ENCODE results near the gene TEF.
"Not testable (repeated sequence)": the region's sequence is repeated elsewhere in the genome, so short reads cannot be mapped to it uniquely, and the experiment has no call there.

Gene TEF

DNA sequence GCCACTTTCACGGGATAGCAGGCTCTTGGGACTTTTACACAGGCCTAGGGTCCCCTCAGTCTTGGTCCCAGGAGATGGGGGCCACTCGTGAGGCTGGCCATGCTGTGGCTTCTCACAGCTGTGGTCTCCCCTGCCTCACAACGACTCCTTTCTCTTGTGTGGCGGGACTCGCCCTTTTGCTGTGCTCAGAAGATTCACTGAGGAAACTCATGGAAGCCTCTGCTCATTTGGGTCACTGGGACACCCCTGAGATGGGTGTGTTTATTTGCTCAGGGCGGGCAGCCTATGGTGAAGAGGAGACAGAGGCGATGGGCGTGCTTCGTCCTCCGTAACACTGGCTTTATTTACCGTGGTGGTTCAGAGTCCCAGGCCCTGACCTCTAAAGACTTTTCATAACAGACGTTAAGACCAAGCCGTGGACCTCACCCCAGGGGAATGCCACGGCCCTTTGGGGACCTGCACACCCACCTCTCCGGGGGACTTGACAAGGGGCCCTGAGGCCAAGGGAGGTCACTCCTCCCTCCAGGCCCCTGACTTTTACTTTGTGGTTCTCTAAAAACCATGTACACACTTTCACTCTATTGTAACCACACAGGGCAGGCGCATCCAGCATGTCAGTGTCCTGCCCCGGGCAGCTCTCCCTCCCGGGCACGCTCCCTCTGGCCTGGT lies 15.5 kb downstream of the TEF start:
- no peak overlapping the region for H3K4me3 ChIP-seq (ENCODE audit: insufficient read depth, low read length, poor library complexity, severe bottlenecking)
- H3K27me3 ChIP-seq (ENCODE audit: low read length) = no peaks in the 10 kb centered on the region
- H3K9ac ChIP-seq (ENCODE audit: low read length) = no peak overlapping the region
- TF ChIP-seq EZH2phosphoT487 (conservative IDR thresholded peaks at IDR 0.05; ENCODE audit: low read length) = no peak
- TF ChIP-seq, protein P1, sequence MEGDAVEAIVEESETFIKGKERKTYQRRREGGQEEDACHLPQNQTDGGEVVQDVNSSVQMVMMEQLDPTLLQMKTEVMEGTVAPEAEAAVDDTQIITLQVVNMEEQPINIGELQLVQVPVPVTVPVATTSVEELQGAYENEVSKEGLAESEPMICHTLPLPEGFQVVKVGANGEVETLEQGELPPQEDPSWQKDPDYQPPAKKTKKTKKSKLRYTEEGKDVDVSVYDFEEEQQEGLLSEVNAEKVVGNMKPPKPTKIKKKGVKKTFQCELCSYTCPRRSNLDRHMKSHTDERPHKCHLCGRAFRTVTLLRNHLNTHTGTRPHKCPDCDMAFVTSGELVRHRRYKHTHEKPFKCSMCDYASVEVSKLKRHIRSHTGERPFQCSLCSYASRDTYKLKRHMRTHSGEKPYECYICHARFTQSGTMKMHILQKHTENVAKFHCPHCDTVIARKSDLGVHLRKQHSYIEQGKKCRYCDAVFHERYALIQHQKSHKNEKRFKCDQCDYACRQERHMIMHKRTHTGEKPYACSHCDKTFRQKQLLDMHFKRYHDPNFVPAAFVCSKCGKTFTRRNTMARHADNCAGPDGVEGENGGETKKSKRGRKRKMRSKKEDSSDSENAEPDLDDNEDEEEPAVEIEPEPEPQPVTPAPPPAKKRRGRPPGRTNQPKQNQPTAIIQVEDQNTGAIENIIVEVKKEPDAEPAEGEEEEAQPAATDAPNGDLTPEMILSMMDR (IDR thresholded peaks at IDR 0.05; ENCODE audit: insufficient read depth, low read length, poor library complexity, severe bottlenecking) = no peak
- no peak overlapping the region for H3K27ac ChIP-seq (ENCODE audit: low read depth, low read length)
- H4K20me1 ChIP-seq (ENCODE audit: low read depth, low read length) = no peaks in the 10 kb centered on the region
- no peaks in the 10 kb centered on the region for H3F3A ChIP-seq (ENCODE audit: insufficient read depth)
- no peaks in the 10 kb centered on the region for H3K9me2 ChIP-seq (replicated peaks; ENCODE audit: insufficient read depth, low read length)
- H3K79me2 ChIP-seq (ENCODE audit: insufficient read depth, low read length) = no peaks in the 10 kb centered on the region
- H2AFZ ChIP-seq (ENCODE audit: low read depth, low read length, severe bottlenecking) = no peak overlapping the region
- no peak overlapping the region for H3K4me2 ChIP-seq (ENCODE audit: low read depth, low read length, poor library complexity, severe bottlenecking)
- H3K9me3 ChIP-seq (ENCODE audit: insufficient read depth, low read length) = no peaks in the 10 kb centered on the region
- no peaks in the 10 kb centered on the region for H3K36me3 ChIP-seq (ENCODE audit: low read length)

DNA sequence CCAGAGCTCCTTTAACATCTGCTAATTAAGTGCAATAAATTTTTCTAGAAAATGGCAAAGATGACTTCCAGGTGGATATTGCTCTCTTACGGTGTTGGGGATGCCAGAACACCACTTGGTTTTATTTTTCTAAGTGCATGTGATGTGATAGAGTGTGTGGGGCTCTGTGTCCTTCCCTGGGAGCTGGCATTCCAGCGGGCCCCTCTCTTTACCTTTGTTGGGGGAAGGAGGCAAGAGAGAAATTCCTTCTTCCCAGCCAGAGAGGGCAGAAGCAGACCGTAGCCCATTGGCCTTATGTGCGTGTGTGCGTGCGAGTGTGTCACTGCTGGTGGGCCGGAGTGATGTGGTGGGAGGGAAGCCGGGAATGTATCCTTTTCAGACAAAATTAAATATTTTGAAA lies 17.2 kb downstream of the TEF start:
- H3K36me3 ChIP-seq (ENCODE audit: low read length) = no peaks in the 10 kb centered on the region
- TF ChIP-seq, protein P1 (IDR thresholded peaks at IDR 0.05; ENCODE audit: insufficient read depth, low read length, poor library complexity, severe bottlenecking) = no peak
- no peak for TF ChIP-seq EZH2phosphoT487 (conservative IDR thresholded peaks at IDR 0.05; ENCODE audit: low read length)
- no peaks in the 10 kb centered on the region for H3K9me2 ChIP-seq (replicated peaks; ENCODE audit: insufficient read depth, low read length)
- H3K27ac ChIP-seq (ENCODE audit: low read depth, low read length) = no peak overlapping the region
- no peak overlapping the region for H3K9ac ChIP-seq (ENCODE audit: low read length)
- no peak overlapping the region for H3K4me3 ChIP-seq (ENCODE audit: insufficient read depth, low read length, poor library complexity, severe bottlenecking)
- no peaks in the 10 kb centered on the region for H3K27me3 ChIP-seq (ENCODE audit: low read length)
- H2AFZ ChIP-seq (ENCODE audit: low read depth, low read length, severe bottlenecking) = no peak overlapping the region
- H3F3A ChIP-seq (ENCODE audit: insufficient read depth) = no peaks in the 10 kb centered on the region
- H3K79me2 ChIP-seq (ENCODE audit: insufficient read depth, low read length) = no peaks in the 10 kb centered on the region
- H4K20me1 ChIP-seq (ENCODE audit: low read depth, low read length) = no peaks in the 10 kb centered on the region
- no peaks in the 10 kb centered on the region for H3K9me3 ChIP-seq (ENCODE audit: insufficient read depth, low read length)
- H3K4me2 ChIP-seq (ENCODE audit: low read depth, low read length, poor library complexity, severe bottlenecking) = no peak overlapping the region

DNA sequence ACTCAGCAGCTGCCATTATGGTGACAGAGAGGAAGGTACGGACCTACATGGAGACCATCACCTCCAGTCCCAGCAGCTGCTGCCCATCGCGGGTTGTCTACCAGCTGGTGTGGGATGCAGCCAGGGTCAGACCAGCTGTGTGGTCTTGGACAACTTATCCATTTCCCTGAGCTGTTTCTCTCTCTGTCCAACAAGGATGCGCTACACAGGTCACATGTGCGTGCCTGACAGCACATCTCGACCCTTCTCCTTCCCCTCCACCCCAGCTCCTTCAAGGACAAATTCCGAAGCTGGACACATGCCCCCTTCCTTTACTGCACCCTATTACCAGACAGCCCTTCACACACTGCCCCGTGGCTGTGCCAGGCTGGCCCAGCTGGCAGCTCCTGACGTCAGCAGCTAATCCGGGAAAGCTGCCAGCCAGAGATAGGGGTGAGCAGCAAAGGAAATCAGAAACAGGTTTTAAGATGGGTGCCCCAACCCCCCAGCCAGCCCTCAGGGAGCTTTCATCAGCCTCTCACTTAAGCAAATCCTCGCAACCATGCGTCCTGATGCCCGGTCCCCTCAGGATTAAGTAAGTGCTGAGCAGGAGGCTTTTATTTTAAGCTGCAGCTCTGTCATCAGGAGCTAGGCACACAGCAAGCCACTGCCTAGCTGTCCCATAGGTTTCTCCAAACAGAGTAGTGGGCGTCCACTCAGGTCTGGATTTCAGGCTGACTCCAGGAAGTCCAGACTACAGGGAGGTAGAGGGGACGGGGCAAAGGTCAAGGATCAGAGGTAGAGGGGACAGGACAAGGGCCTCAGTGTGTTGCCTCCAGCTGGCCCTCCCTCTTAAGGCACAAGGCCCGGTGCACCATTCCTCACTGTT lies 20.3 kb downstream of the TEF start:
- Histone ChIP-seq H3K36me3 (ENCODE audit: low read length) (no peaks in the 10 kb centered on the region), H3K27me3 (ENCODE audit: low read length) (no peaks in the 10 kb centered on the region), H3K79me2 (ENCODE audit: insufficient read depth, low read length) (no peaks in the 10 kb centered on the region), H3K4me2 (ENCODE audit: low read depth, low read length, poor library complexity, severe bottlenecking) (no peak overlapping the region), H3K9ac (ENCODE audit: low read length) (no peak overlapping the region), H4K20me1 (ENCODE audit: low read depth, low read length) (no peaks in the 10 kb centered on the region), H2AFZ (ENCODE audit: low read depth, low read length, severe bottlenecking) (no peak overlapping the region), H3K9me2 (replicated peaks; ENCODE audit: insufficient read depth, low read length) (no peaks in the 10 kb centered on the region), H3K27ac (ENCODE audit: low read depth, low read length) (no peak overlapping the region), H3F3A (ENCODE audit: insufficient read depth) (no peaks in the 10 kb centered on the region), H3K9me3 (ENCODE audit: insufficient read depth, low read length) (no peaks in the 10 kb centered on the region), H3K4me3 (ENCODE audit: insufficient read depth, low read length, poor library complexity, severe bottlenecking) (no peak overlapping the region)
- TF ChIP-seq, protein P1 (IDR thresholded peaks at IDR 0.05; ENCODE audit: insufficient read depth, low read length, poor library complexity, severe bottlenecking) = no peak
- no peak for TF ChIP-seq EZH2phosphoT487 (conservative IDR thresholded peaks at IDR 0.05; ENCODE audit: low read length)

DNA sequence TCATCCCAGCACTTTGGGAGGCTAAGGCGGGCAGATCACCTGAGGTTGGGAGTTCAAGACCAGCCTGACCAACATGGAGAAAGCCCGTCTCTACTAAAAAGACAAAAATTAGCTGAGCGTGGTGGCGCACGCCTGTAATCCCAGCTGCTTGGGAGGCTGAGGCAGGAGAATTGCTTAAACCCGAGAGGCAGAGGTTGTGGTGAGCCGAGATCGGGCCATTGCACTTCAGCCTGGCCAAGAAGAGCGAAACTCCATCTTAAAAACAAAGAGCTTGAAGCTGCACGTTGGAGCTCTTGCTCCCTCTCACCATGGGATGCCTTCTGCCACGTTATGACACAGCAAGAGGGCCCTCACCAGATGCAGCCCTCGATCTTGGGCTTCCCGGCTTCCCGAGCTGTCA lies 21.1 kb downstream of the TEF start:
- H3F3A ChIP-seq (ENCODE audit: insufficient read depth); H3K9ac ChIP-seq (ENCODE audit: low read length); H3K27me3 ChIP-seq (ENCODE audit: low read length); H3K9me3 ChIP-seq (ENCODE audit: insufficient read depth, low read length); H3K79me2 ChIP-seq (ENCODE audit: insufficient read depth, low read length); H3K4me2 ChIP-seq (ENCODE audit: low read depth, low read length, poor library complexity, severe bottlenecking); H3K9me2 ChIP-seq (replicated peaks; ENCODE audit: insufficient read depth, low read length); H4K20me1 ChIP-seq (ENCODE audit: low read depth, low read length); H3K27ac ChIP-seq (ENCODE audit: low read depth, low read length); H3K36me3 ChIP-seq (ENCODE audit: low read length); H3K4me3 ChIP-seq (ENCODE audit: insufficient read depth, low read length, poor library complexity, severe bottlenecking); H2AFZ ChIP-seq (ENCODE audit: low read depth, low read length, severe bottlenecking): not testable (repeated sequence)

Data from SU-DHL-6 (cell line).